ENCODE data around the gene GNA14. TPM values are rescaled to one million over a fixed set of nuclear protein-coding genes. Genes with fewer than 3 reads are reported as not detected.
"Not testable (repeated sequence)": the region's sequence is repeated elsewhere in the genome, so short reads cannot be mapped to it uniquely, and the experiment has no call there.

GNA14 gene
- total RNA-seq, 1 donor from 2014 or later = 0.32 TPM

DNA sequence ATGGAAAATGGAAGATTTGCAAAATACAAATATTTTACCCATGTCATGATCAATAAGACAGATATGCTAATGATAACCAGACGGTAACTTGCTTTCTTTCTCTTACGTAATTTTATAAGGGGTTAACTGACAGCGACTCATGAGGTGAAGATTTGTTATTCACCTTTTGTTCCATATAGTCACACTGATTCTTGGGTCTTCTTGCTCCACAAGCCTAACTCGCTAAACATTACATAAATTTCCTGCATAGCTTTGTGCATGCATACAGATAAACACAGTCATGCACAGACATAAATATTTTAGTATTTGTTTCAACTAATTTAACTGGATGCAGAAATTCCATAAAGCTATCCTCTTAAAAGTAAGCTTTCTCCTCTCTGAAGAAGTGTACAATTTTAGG is 244.9 kb downstream of the GNA14 start:
- DNase-seq = no peak
- peaks cover 2% of the 10 kb centered on the region for H3K27me3 Mint-ChIP-seq (ENCODE audit: unreplicated experiment)
- H3K36me3 Mint-ChIP-seq (ENCODE audit: unreplicated experiment) = peaks cover 16% of the 10 kb centered on the region
- no peak overlapping the region for H3K27ac Mint-ChIP-seq (ENCODE audit: unreplicated experiment)
- no peak for TF ChIP-seq CTCF (IDR thresholded peaks at IDR 0.05; ENCODE audit: partially characterized antibody, unreplicated experiment)
- no peaks in the 10 kb centered on the region for H3K4me1 Mint-ChIP-seq (ENCODE audit: low read depth, unreplicated experiment)
- H3K9me3 Mint-ChIP-seq (ENCODE audit: unreplicated experiment) = no peaks in the 10 kb centered on the region
- no peak overlapping the region for H3K4me3 Mint-ChIP-seq (ENCODE audit: unreplicated experiment)

DNA sequence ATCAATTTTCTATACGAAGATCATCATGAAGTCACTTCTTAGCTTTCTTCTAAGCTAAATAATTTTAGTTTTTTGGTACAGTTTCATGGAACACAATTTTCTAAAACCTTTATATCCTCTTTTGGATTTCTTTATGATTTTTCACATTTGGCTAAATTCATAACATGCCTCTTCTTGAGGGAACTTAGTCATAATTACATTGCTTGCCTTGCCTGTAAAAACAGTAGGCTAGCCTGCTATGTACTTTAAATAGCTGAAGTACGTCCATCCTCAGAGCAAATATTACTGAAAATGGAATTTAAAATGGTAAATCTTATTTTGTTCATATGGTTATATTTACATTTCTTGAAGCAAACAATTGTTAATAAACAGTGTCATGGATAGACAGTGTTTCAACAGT is 245.8 kb downstream of the GNA14 start:
- Mint-ChIP-seq H3K27me3 (ENCODE audit: unreplicated experiment) (peaks cover 2% of the 10 kb centered on the region), H3K36me3 (ENCODE audit: unreplicated experiment) (peaks cover 8% of the 10 kb centered on the region), H3K4me3 (ENCODE audit: unreplicated experiment) (no peak overlapping the region), H3K9me3 (ENCODE audit: unreplicated experiment) (no peaks in the 10 kb centered on the region), H3K27ac (ENCODE audit: unreplicated experiment) (no peak overlapping the region), H3K4me1 (ENCODE audit: low read depth, unreplicated experiment) (no peaks in the 10 kb centered on the region)
- no peak for DNase-seq
- no peak for TF ChIP-seq CTCF (IDR thresholded peaks at IDR 0.05; ENCODE audit: partially characterized antibody, unreplicated experiment)

GRCh38 chr9:77399964-77400363 is 248.2 kb downstream of the GNA14 start:
- H3K27ac Mint-ChIP-seq (ENCODE audit: unreplicated experiment) = no peak overlapping the region
- DNase-seq = no peak
- no peaks in the 10 kb centered on the region for H3K27me3 Mint-ChIP-seq (ENCODE audit: unreplicated experiment)
- H3K9me3 Mint-ChIP-seq (ENCODE audit: unreplicated experiment) = no peaks in the 10 kb centered on the region
- H3K36me3 Mint-ChIP-seq (ENCODE audit: unreplicated experiment) = no peaks in the 10 kb centered on the region
- no peaks in the 10 kb centered on the region for H3K4me1 Mint-ChIP-seq (ENCODE audit: low read depth, unreplicated experiment)
- no peak overlapping the region for H3K4me3 Mint-ChIP-seq (ENCODE audit: unreplicated experiment)
- no peak for TF ChIP-seq CTCF (IDR thresholded peaks at IDR 0.05; ENCODE audit: partially characterized antibody, unreplicated experiment)

- not testable (repeated sequence) for H3K9me3 Mint-ChIP-seq (ENCODE audit: unreplicated experiment); H3K4me1 Mint-ChIP-seq (ENCODE audit: low read depth, unreplicated experiment); H3K27ac Mint-ChIP-seq (ENCODE audit: unreplicated experiment); H3K4me3 Mint-ChIP-seq (ENCODE audit: unreplicated experiment); H3K36me3 Mint-ChIP-seq (ENCODE audit: unreplicated experiment); DNase-seq; H3K27me3 Mint-ChIP-seq (ENCODE audit: unreplicated experiment)
Observed at GRCh38 chr9:77398581-77398980, 249.5 kb downstream of the GNA14 start.

- Mint-ChIP-seq H3K36me3 (ENCODE audit: unreplicated experiment) (no peaks in the 10 kb centered on the region), H3K27me3 (ENCODE audit: unreplicated experiment) (no peaks in the 10 kb centered on the region), H3K27ac (ENCODE audit: unreplicated experiment) (no peak overlapping the region), H3K9me3 (ENCODE audit: unreplicated experiment) (peaks cover 2% of the 10 kb centered on the region), H3K4me1 (ENCODE audit: low read depth, unreplicated experiment) (no peaks in the 10 kb centered on the region), H3K4me3 (ENCODE audit: unreplicated experiment) (no peak overlapping the region)
- no peak for DNase-seq
- TF ChIP-seq CTCF (IDR thresholded peaks at IDR 0.05; ENCODE audit: partially characterized antibody, unreplicated experiment) = no peak
Observed at GRCh38 chr9:77392328-77392727, 255.8 kb downstream of the GNA14 start.

DNA sequence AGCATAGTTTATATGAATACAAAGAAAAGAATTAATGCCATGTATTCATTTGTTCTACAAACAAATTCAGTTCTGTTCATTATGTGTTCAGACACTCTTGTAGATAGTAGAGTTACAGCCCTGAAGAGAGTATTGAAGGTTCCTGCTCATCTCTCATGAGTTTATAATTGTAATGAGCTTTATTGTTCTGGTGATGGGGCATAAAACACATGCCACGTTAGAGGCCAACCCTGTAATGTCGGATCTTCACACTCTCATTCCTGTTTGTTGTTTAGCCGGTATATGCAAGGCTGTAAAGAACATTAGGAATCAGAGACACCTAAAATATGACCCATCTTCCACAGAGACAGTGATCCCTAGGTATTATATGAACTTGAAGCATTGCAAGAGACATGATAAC is 256.3 kb downstream of the GNA14 start:
- no peaks in the 10 kb centered on the region for H3K4me1 Mint-ChIP-seq (ENCODE audit: low read depth, unreplicated experiment)
- TF ChIP-seq CTCF (IDR thresholded peaks at IDR 0.05; ENCODE audit: partially characterized antibody, unreplicated experiment) = no peak
- no peak for DNase-seq
- H3K27me3 Mint-ChIP-seq (ENCODE audit: unreplicated experiment) = no peaks in the 10 kb centered on the region
- no peak overlapping the region for H3K4me3 Mint-ChIP-seq (ENCODE audit: unreplicated experiment)
- peaks cover 2% of the 10 kb centered on the region for H3K9me3 Mint-ChIP-seq (ENCODE audit: unreplicated experiment)
- no peak overlapping the region for H3K27ac Mint-ChIP-seq (ENCODE audit: unreplicated experiment)
- H3K36me3 Mint-ChIP-seq (ENCODE audit: unreplicated experiment) = no peaks in the 10 kb centered on the region

Data from glutamatergic neuron (in vitro differentiated cells).